Forelimb muscle (tissue), 1 donor: ENCODE results near the gene TUBB8. TPM values are rescaled to one million over a fixed set of nuclear protein-coding genes. Genes with fewer than 3 reads are reported as not detected.
"Not testable (repeated sequence)": the region's sequence is repeated elsewhere in the genome, so short reads cannot be mapped to it uniquely, and the experiment has no call there.

Experiments used
- DNase-seq: peaks from one replicate; pipeline ENCODE4 v3.0.0-alpha.2; 2013; ENCODE audit warnings: low read depth
- polyA plus RNA-seq: library from polyadenylated mRNA; unstranded; fragments of 120-200 nt; gene quantifications from one replicate; pipeline ENCODE4 v1.2.1, GENCODE V29; 2013; ENCODE audit not compliant: insufficient read length

The TUBB8 gene
- polyA plus RNA-seq, 1 donor, result not detected

- not testable (repeated sequence) for DNase-seq
These were observed 1.2 kb downstream of the TUBB8 start for GRCh38 chr10:47864-48263.

GRCh38 chr10:13315-13635 is 35.8 kb downstream of the TUBB8 start:
- not testable (repeated sequence) for DNase-seq

GRCh38 chr10:12444-13314 is 36.4 kb downstream of the TUBB8 start:
- not testable (repeated sequence) for DNase-seq

- not testable (repeated sequence) for DNase-seq
These were observed 37.8 kb downstream of the TUBB8 start for GRCh38 chr10:11260-11659.

- DNase-seq, result not testable (repeated sequence)
These were observed 38.7 kb downstream of the TUBB8 start for GRCh38 chr10:10261-10971.

Other genes with a start within 250 kb of the TUBB8 start
- 60.4 TPM for gene ZMYND11, start 86.2 kb upstream of the TUBB8 start, polyA plus RNA-seq